Measurements from ENCODE around the gene PHF21B. TPM values are rescaled to one million over a fixed set of nuclear protein-coding genes. Genes with fewer than 3 reads are reported as not detected.

PHF21B gene
- total RNA-seq, 1 donor from 2014 or later: 19.0 TPM

- TF ChIP-seq, protein P1, sequence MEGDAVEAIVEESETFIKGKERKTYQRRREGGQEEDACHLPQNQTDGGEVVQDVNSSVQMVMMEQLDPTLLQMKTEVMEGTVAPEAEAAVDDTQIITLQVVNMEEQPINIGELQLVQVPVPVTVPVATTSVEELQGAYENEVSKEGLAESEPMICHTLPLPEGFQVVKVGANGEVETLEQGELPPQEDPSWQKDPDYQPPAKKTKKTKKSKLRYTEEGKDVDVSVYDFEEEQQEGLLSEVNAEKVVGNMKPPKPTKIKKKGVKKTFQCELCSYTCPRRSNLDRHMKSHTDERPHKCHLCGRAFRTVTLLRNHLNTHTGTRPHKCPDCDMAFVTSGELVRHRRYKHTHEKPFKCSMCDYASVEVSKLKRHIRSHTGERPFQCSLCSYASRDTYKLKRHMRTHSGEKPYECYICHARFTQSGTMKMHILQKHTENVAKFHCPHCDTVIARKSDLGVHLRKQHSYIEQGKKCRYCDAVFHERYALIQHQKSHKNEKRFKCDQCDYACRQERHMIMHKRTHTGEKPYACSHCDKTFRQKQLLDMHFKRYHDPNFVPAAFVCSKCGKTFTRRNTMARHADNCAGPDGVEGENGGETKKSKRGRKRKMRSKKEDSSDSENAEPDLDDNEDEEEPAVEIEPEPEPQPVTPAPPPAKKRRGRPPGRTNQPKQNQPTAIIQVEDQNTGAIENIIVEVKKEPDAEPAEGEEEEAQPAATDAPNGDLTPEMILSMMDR (conservative IDR thresholded peaks at IDR 0.05): no peak
- H3K4me3 Mint-ChIP-seq: no peak overlapping the region
- peak overlapping the region; percentile 6 for H3K27ac Mint-ChIP-seq
- peaks cover 8% of the 10 kb centered on the region for H3K4me1 Mint-ChIP-seq (ENCODE audit: unreplicated experiment)
- no peaks in the 10 kb centered on the region for H3K27me3 Mint-ChIP-seq
- H3K36me3 Mint-ChIP-seq: peaks cover 3% of the 10 kb centered on the region
- no peak for DNase-seq (ENCODE audit: extremely low spot score, unreplicated experiment)
- H3K9me3 Mint-ChIP-seq: no peaks in the 10 kb centered on the region
These were observed 140.6 kb downstream of the PHF21B start for GRCh38 chr22:44869196-44869595.

DNA sequence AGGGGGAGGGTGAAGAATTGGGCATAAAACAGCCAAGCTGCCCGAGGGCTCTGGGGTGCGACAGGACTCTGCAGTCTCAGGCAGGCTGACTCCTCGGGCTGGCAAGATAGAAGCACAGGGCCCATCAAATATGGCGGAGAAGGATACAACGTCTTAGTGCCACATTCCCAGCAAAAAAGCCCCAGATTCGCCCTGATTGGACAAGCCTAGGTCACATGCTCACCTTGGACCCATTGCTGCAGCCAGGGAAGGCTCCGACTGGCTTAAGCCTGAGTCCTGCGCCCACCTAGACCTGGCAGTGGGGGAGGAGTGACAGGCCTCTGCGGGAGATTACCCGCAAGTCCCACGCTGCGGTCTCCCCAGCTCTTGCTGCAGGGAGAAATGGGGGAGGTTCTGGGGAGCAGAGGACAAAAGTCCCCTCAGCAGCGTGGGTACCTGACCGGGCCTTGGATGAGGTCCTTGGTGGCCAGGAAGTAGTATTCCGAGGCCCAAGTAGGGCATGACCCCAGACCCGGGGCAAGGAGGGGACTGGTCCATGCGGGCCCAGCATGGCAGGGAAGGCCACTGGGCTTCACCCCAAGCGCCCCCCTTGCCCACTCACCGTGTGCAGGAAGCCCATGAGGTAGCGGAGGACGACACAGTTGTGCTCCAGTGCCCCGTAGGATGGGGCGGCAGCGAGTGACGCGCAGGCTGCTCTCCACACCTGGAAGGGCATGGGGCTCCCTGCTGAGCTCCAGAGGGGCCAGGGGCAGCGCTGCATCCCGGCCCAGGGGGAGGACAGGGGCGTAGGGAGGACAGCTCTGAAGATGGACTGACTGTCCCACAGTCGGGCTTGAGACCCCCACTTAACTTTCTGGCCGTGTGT lies 144.4 kb downstream of the PHF21B start:
- Mint-ChIP-seq H3K4me1 (ENCODE audit: unreplicated experiment) (peaks cover 8% of the 10 kb centered on the region), H3K36me3 (peaks cover 6% of the 10 kb centered on the region), H3K4me3 (no peak overlapping the region), H3K27me3 (no peaks in the 10 kb centered on the region), H3K9me3 (no peaks in the 10 kb centered on the region), H3K27ac (no peak overlapping the region)
- no peak for DNase-seq (ENCODE audit: extremely low spot score, unreplicated experiment)
- TF ChIP-seq, protein P1 (conservative IDR thresholded peaks at IDR 0.05): no peak

GRCh38 chr22:44862981-44863860 lies 146.6 kb downstream of the PHF21B start:
- Mint-ChIP-seq H3K27ac (no peak overlapping the region), H3K4me1 (ENCODE audit: unreplicated experiment) (no peaks in the 10 kb centered on the region), H3K9me3 (no peaks in the 10 kb centered on the region), H3K36me3 (peaks cover 6% of the 10 kb centered on the region), H3K4me3 (no peak overlapping the region), H3K27me3 (no peaks in the 10 kb centered on the region)
- TF ChIP-seq, protein P1 (conservative IDR thresholded peaks at IDR 0.05): no peak
- DNase-seq (ENCODE audit: extremely low spot score, unreplicated experiment): no peak

GRCh38 chr22:44862281-44862680 lies 147.5 kb downstream of the PHF21B start:
- DNase-seq (ENCODE audit: extremely low spot score, unreplicated experiment): no peak
- H3K9me3 Mint-ChIP-seq: no peaks in the 10 kb centered on the region
- H3K4me1 Mint-ChIP-seq (ENCODE audit: unreplicated experiment): no peaks in the 10 kb centered on the region
- no peak overlapping the region for H3K4me3 Mint-ChIP-seq
- H3K36me3 Mint-ChIP-seq: peaks cover 14% of the 10 kb centered on the region
- no peaks in the 10 kb centered on the region for H3K27me3 Mint-ChIP-seq
- TF ChIP-seq, protein P1 (conservative IDR thresholded peaks at IDR 0.05): no peak
- no peak overlapping the region for H3K27ac Mint-ChIP-seq

DNA sequence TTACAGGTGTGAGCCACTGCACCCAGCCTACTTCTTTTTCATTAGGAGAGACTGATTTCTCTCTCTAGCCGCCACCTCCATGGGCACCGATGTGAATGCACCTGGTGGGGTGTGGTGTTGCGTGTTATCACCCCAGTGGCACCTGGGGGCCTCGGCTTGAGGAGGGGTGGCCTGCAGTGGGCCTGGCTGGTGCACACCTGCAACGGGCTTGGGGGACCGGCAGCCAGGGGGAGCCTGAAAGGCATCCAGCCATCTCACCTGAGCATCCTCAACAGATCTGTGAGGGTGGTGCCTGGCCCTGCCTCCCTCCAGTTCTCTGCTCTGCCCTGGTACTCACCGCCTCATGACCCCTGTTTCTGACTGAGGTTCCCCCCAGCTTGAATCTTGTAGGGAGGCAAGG lies 148.6 kb downstream of the PHF21B start:
- H3K4me1 Mint-ChIP-seq (ENCODE audit: unreplicated experiment): no peaks in the 10 kb centered on the region
- H3K36me3 Mint-ChIP-seq: peaks cover 16% of the 10 kb centered on the region
- no peaks in the 10 kb centered on the region for H3K9me3 Mint-ChIP-seq
- H3K4me3 Mint-ChIP-seq: no peak overlapping the region
- no peaks in the 10 kb centered on the region for H3K27me3 Mint-ChIP-seq
- TF ChIP-seq, protein P1 (conservative IDR thresholded peaks at IDR 0.05): no peak
- no peak overlapping the region for H3K27ac Mint-ChIP-seq
- no peak for DNase-seq (ENCODE audit: extremely low spot score, unreplicated experiment)
